Epithelial cell of umbilical artery (primary cell): Measurements from ENCODE around the gene PIK3R3. TPM values are rescaled to one million over a fixed set of nuclear protein-coding genes. Genes with fewer than 3 reads are reported as not detected.

Source experiments
- total RNA-seq: library from RNA; depleted of rRNA; stranded (reverse); fragments of >200 nt; gene quantifications from 2 replicates; pipeline ENCODE4 v1.2.3, GENCODE V29; 2014

PIK3R3 gene
- total RNA-seq = 5.8 and 12.8 TPM in 2 replicates

DNA sequence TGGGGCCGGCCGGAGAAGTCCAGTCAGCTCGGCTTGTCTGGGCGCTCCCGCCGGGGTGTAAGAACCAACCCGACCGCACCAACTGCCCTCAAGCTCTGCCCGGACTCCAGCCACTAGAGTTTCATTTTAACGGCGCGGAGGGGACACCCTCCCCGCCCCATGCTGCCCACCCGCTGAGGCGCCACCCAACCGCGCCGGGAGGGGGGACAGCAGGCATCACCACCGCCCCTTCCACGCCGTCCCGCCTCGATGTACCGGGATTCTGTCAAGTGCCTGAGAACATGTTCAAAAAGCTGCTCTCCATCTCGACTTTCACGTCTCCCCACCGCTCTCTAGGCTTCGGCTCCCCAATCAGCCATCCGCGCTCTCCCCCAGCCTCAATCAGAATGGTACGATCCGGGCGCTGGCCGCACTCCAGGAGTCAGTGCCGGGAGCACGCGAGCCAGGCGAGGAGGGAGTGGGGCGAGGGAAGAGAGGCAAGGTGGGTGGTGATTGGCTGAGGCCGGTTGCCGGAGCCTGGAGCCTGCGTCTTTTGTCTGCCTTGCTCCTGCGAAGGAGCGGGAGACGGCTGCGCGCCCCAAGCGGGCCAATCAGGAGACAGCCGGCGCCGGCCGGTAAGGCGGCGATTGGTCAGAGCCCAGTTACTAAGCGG is at the start of gene PIK3R3:
TSS of gene PIK3R3 (minus strand) at position 101 of the 652 bp plus-strand sequence. CDS start 677 bp downstream, outside the sequence.

DNA sequence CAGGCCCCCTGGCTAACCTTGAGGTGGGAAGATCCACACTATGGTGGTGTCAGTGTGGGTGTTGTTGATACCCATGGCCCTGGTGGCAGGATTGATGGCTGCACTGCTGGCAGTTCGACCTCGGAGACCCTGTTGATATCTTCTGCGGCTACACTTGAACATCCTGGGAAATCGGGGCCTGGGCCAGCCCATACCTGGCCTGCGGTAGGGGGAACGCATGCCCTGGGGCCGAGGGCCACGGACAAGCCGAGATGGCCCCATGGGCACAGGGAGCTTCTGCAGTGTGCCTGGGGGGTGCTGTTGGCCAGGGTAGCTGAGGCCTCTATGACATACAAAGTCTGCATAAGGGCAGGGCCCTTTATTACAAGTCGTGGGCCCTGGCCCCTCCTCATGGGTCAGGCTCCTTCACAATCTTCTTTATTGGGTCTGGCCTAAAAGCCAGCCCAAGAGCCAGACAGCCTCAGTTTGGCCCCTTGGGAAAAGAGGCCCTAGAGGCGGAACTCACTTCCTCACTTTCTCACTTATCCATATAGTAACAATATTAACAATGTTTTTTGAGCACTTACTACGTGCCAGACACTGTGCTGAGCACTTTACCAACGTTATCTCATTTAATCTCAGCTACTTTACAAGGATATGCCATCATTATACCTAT is 43.9 kb upstream of the PIK3R3 start, which contains the start of gene P3R3URF:
TSS of gene P3R3URF (minus strand) at position 278 of the 655 bp plus-strand sequence. CDS start at position 261, 17 bp downstream.

DNA sequence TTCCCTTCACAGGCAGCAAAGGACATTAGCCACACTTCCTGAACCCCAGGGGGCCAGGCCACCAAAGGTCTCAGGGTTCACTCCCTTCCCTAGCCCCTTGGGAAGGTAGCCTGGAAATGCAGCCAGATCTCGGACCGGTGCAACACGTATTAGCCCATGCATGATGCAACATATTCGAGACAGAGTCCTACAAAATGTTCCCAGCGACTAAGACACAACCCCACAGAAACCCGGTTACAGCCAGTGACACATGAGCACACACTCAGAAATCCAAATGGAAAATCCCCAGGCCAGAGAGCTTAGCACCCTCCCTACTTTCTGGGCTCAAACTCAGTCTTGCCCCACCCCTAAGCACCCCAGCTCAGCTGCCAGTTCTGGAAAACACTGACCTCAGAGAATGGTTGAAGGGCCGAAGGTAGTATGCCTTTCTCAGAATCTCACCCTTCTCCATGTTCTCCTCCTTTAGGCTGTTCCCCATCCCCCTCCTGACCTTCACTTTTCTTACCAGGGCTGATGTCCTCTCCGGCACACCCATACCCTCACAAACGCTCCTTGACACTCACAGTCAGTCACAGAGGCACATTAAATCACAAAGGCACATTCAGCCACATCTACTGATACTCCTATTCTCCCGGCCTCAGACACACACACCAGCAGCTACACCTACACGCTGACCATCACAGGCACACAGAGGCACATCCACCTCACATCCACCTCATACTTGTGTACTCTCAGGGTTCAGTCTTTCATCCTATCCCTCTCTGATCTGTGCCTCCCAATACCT is 42.2 kb upstream of the PIK3R3 start, which contains the start of gene TSPAN1:
TSS of gene TSPAN1 (plus strand) at position 640 of the 784 bp plus-strand sequence. CDS start 6,021 bp downstream, outside the sequence.

Other genes with a start within 250 kb of the PIK3R3 start
- 1.3 and 2.0 TPM in 2 replicates for gene TSPAN1, start 42.5 kb upstream of the PIK3R3 start, total RNA-seq
- not detected in 2 replicates for gene P3R3URF, start 43.9 kb upstream of the PIK3R3 start, total RNA-seq
- gene POMGNT1, start 65.8 kb upstream of the PIK3R3 start, total RNA-seq = 42.9 and 51.5 TPM in 2 replicates
- 1.9 and 6.5 TPM in 2 replicates for gene LURAP1, start 70.7 kb upstream of the PIK3R3 start, total RNA-seq
- 4.2 and 8.4 TPM in 2 replicates for gene RAD54L, start 115.1 kb upstream of the PIK3R3 start, total RNA-seq
- gene LRRC41, start 171.0 kb upstream of the PIK3R3 start, total RNA-seq = 55.2 and 72.2 TPM in 2 replicates
- 461 and 747 TPM in 2 replicates for gene UQCRH, start 171.1 kb upstream of the PIK3R3 start, total RNA-seq
- 14.3 and 26.6 TPM in 2 replicates for gene NSUN4, start 208.2 kb upstream of the PIK3R3 start, total RNA-seq